HepG2 (cell line): ENCODE data around the gene CHN1.

ENCODE experiments used
- CTCF ChIP-seq: sonication (generic); formaldehyde crosslinking; IDR thresholded peaks from 2 replicates; pipeline ENCODE4 v1.5.0; 2020; ENCODE audit warnings: mild to moderate bottlenecking, missing genetic modification reagents, moderate library complexity
- FOSL1 ChIP-seq: sonication (generic); formaldehyde crosslinking; IDR thresholded peaks from 2 replicates; pipeline ENCODE4 v1.9.0; 2021; ENCODE audit warnings: missing genetic modification reagents, borderline replicate concordance
- SATB2 ChIP-seq: sonication (generic); formaldehyde crosslinking; IDR thresholded peaks from 2 replicates; pipeline ENCODE4 v1.5.0; 2020; ENCODE audit warnings: missing genetic modification reagents
- TRIM22 ChIP-seq: fragments of 450-650 bp; IDR thresholded peaks from 2 replicates; pipeline ENCODE4 v1.6.1; 2017
- ZFP62 ChIP-seq: sonication (generic); formaldehyde crosslinking; IDR thresholded peaks from 2 replicates; pipeline ENCODE4 v1.4.0; 2020; ENCODE audit warnings: missing genetic modification reagents
- ZNF280B ChIP-seq: sonication (generic); formaldehyde crosslinking; IDR thresholded peaks from 2 replicates; pipeline ENCODE4 v1.5.0; 2020; ENCODE audit warnings: missing genetic modification reagents, mild to moderate bottlenecking, borderline replicate concordance

DNA sequence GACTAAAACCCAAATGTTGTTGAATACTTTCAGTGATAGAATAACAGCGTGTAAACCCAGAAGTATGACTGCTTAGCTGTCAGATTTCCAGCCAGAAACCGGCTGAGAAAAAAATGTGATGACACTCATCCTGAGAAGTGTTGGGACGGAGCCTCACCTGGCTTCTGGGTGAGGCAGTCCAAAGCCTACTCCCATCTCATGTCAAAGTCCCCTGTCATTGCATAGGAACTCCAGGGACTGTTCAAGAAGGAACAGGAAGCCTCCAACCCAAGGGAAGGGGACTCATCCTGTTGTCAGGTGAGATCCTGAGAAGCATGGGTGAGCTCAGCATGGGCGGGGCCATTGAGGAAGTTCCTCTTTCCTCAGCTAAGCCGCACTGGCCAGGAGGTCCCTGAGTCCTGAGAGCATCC is 229.6 kb downstream of the CHN1 start:
- TF ChIP-seq ZFP62 (CRISPR knock-in tag): no peak
- no peak for TF ChIP-seq CTCF (CRISPR knock-in tag)
- TF ChIP-seq TRIM22: no peak
- no peak for TF ChIP-seq FOSL1 (CRISPR knock-in tag)
- no peak for TF ChIP-seq SATB2
- TF ChIP-seq ZNF280B: no peak
